ENCODE data around the gene TRAP1.
A peak's percentile ranks its signal among the peaks of the same experiment; 100 is the strongest.
"Not testable (repeated sequence)": the region's sequence is repeated elsewhere in the genome, so short reads cannot be mapped to it uniquely, and the experiment has no call there.

TRAP1 gene

GRCh38 chr16:3736116-3736515, 18.8 kb upstream of the TRAP1 start:
- DNase-seq (ENCODE audit: low read depth, low spot score), result no peak

GRCh38 chr16:3735541-3735940, 18.2 kb upstream of the TRAP1 start:
- no peak for DNase-seq (ENCODE audit: low read depth, low spot score)

- no peak for DNase-seq (ENCODE audit: low read depth, low spot score)
Measured at GRCh38 chr16:3734758-3735221, 17.5 kb upstream of the TRAP1 start.

- DNase-seq (ENCODE audit: low read depth, low spot score), result no peak
Measured at GRCh38 chr16:3734084-3734757, 16.9 kb upstream of the TRAP1 start.

- no peak for DNase-seq (ENCODE audit: low read depth, low spot score)
Measured at GRCh38 chr16:3732171-3732570, 14.8 kb upstream of the TRAP1 start.

- no peak for DNase-seq (ENCODE audit: low read depth, low spot score)
Measured at GRCh38 chr16:3731126-3731935, 14.0 kb upstream of the TRAP1 start.

GRCh38 chr16:3730161-3731125, 13.1 kb upstream of the TRAP1 start:
- DNase-seq (ENCODE audit: low read depth, low spot score), result no peak

GRCh38 chr16:3729161-3730112, 12.1 kb upstream of the TRAP1 start:
- no peak for DNase-seq (ENCODE audit: low read depth, low spot score)

- no peak for DNase-seq (ENCODE audit: low read depth, low spot score)
Measured at GRCh38 chr16:3728424-3729160, 11.3 kb upstream of the TRAP1 start.

GRCh38 chr16:3727806-3728381, 10.6 kb upstream of the TRAP1 start:
- no peak for DNase-seq (ENCODE audit: low read depth, low spot score)

GRCh38 chr16:3726021-3726687, 8.8 kb upstream of the TRAP1 start:
- DNase-seq (ENCODE audit: low read depth, low spot score), result no peak

GRCh38 chr16:3725276-3725675, 8.0 kb upstream of the TRAP1 start:
- no peak for DNase-seq (ENCODE audit: low read depth, low spot score)

GRCh38 chr16:3722508-3722907, 5.2 kb upstream of the TRAP1 start:
- DNase-seq (ENCODE audit: low read depth, low spot score), result no peak

GRCh38 chr16:3720418-3720817, 3.1 kb upstream of the TRAP1 start:
- DNase-seq (ENCODE audit: low read depth, low spot score), result no peak

GRCh38 chr16:3718628-3719027, 1.3 kb upstream of the TRAP1 start:
- no peak for DNase-seq (ENCODE audit: low read depth, low spot score)

- no peak for DNase-seq (ENCODE audit: low read depth, low spot score)
Measured at GRCh38 chr16:3718019-3718391, 681 bp upstream of the TRAP1 start.

- peak; percentile 7 for DNase-seq (ENCODE audit: low read depth, low spot score)
Measured at GRCh38 chr16:3716831-3717234, 491 bp downstream of the TRAP1 start.

GRCh38 chr16:3715430-3715829, 1.9 kb downstream of the TRAP1 start:
- DNase-seq (ENCODE audit: low read depth, low spot score), result no peak

GRCh38 chr16:3714378-3714777, 2.9 kb downstream of the TRAP1 start:
- not testable (repeated sequence) for DNase-seq (ENCODE audit: low read depth, low spot score)

Data from activated naive CD8-positive, alpha-beta T cell treated with anti-CD3 and anti-CD28 coated beads, Interleukin-2, amount 50 U/mL, for 16 hours (primary cell).